ENCODE measurements around the gene SLC12A9. TPM values are rescaled to one million over a fixed set of nuclear protein-coding genes. Genes with fewer than 3 reads are reported as not detected.

SLC12A9 gene
- total RNA-seq, 1 donor from 2014 or later, result 21.7 TPM

GRCh38 chr7:100882201-100882600, 29.7 kb downstream of the SLC12A9 start:
- no peak for DNase-seq (ENCODE audit: low spot score)

GRCh38 chr7:100882785-100883526, 30.4 kb downstream of the SLC12A9 start:
- no peak for DNase-seq (ENCODE audit: low spot score)

GRCh38 chr7:100884736-100885439, 32.4 kb downstream of the SLC12A9 start:
- no peak for DNase-seq (ENCODE audit: low spot score)

- DNase-seq (ENCODE audit: low spot score), result no peak
Observed at GRCh38 chr7:100885440-100886141, 33.1 kb downstream of the SLC12A9 start.

- no peak for DNase-seq (ENCODE audit: low spot score)
Observed at GRCh38 chr7:100886142-100886935, 33.8 kb downstream of the SLC12A9 start.

GRCh38 chr7:100886936-100887515, 34.5 kb downstream of the SLC12A9 start:
- no peak for DNase-seq (ENCODE audit: low spot score)

- DNase-seq (ENCODE audit: low spot score), result no peak
Observed at GRCh38 chr7:100887516-100888290, 35.2 kb downstream of the SLC12A9 start.

GRCh38 chr7:100888291-100888987, 35.9 kb downstream of the SLC12A9 start:
- no peak for DNase-seq (ENCODE audit: low spot score)

- DNase-seq (ENCODE audit: low spot score), result no peak
Observed at GRCh38 chr7:100888988-100889750, 36.7 kb downstream of the SLC12A9 start, which contains the start of gene UFSP1. Gene UFSP1, minus strand, starts transcription at chr7:100889715. Its CDS starts 444 bp downstream, at chr7:100889271.

GRCh38 chr7:100890653-100891567, 38.4 kb downstream of the SLC12A9 start:
- DNase-seq (ENCODE audit: low spot score), result no peak

GRCh38 chr7:100891568-100892247, 39.2 kb downstream of the SLC12A9 start:
- no peak for DNase-seq (ENCODE audit: low spot score)

- no peak for DNase-seq (ENCODE audit: low spot score)
Observed at GRCh38 chr7:100892364-100893317, 40.1 kb downstream of the SLC12A9 start.

GRCh38 chr7:100893318-100893895, 40.9 kb downstream of the SLC12A9 start:
- no peak for DNase-seq (ENCODE audit: low spot score)

- no peak for DNase-seq (ENCODE audit: low spot score)
Observed at GRCh38 chr7:100893910-100894721, 41.6 kb downstream of the SLC12A9 start.

Data from mesenteric fat pad (tissue), 1 donor.